GM12874 (cell line): ENCODE results near the gene CACNA1S.

Experiments
- CTCF ChIP-seq: IDR thresholded peaks from 2 replicates; pipeline ENCODE4 v1.5.1; 2011; ENCODE audit warnings: low read depth, mild to moderate bottlenecking, control low read depth, low read length, moderate library complexity; ENCODE audit not compliant: insufficient read depth

CACNA1S gene

GRCh38 chr1:201142849-201143725 lies 30.9 kb upstream of the CACNA1S start:
- no peak for TF ChIP-seq CTCF

DNA sequence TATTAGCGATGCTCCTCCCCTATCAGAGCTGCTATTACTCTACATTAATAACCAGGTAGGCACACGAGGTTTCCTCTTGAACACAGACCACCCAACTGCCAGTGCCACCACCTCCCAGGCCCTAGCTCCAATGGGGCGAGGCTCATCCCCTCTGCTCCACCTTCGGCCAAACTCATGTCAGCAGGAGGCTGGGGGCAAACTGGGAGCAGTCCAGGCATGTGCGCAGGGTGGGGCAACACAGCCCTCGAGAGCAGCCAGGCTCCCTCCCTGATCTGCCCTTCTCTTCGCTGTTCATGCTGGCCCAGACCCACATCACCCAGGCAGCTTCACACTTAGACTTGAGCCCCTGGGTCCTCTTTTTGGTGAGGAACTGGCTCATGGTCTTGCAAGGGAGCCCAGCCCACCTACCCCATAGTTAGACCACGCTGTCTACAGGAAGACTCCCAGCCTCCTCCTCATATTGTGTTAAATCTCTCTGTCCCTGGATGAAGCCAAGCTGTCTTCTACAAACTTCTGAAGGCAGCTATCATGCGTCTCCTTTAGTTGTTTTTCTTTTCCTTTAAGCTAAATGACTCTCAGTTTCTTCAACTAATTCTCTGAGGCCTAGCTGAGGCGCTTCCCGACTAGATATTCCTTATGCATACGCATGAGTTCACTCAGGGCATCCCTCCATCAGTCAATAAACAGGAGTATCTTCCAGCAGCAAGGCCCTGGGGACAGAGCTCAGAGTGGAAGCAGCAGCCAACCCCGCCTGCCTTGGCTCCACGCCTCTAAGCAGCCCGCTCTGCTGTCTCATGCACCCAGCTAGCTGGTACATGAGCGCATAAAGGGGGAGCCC lies 30.0 kb upstream of the CACNA1S start:
- TF ChIP-seq CTCF, result no peak

- no peak for TF ChIP-seq CTCF
Observed at GRCh38 chr1:201141418-201141817, 29.2 kb upstream of the CACNA1S start.

DNA sequence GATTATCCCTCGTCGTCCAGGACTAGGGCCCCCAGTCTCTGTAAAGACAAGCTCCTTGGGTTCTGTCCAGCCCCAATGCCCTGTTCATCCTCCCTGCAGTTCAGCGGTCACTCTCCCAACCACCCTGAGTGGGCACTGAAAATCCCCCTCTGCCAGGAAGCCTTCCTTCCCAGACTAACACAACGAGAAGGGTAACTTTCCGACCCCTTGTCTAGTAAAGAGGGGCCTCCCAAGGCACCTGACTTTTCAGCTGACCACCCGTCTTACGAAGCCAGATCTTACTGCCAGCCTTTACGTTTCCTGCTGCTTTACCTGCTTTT lies 28.7 kb upstream of the CACNA1S start:
- TF ChIP-seq CTCF, result no peak

- no peak for TF ChIP-seq CTCF
Observed at GRCh38 chr1:201140235-201140940, 28.2 kb upstream of the CACNA1S start.

GRCh38 chr1:201139756-201140155 lies 27.5 kb upstream of the CACNA1S start:
- TF ChIP-seq CTCF, result no peak

- no peak for TF ChIP-seq CTCF
Observed at GRCh38 chr1:201139306-201139705, 27.1 kb upstream of the CACNA1S start.
